Heart left ventricle (tissue), 13 donors: Measurements from ENCODE around the gene ZBTB25.

ENCODE experiments used
- CTCF ChIP-seq, 12 donors: fragments of 200-600 bp; sonication (generic) in 4 of 12; IDR thresholded peaks; one replicate each; pipeline versions ENCODE4 v1.5.0 to v1.8.0; 2018 to 2022; ENCODE audit warnings: antibody characterized with exemption in 12 of 12, mild to moderate bottlenecking in 5 of 12
- POLR2A ChIP-seq, 2 donors: fragments of 450-650 bp; IDR thresholded peaks; one replicate each; pipeline ENCODE4 v1.6.1; 2017; ENCODE audit warnings: antibody characterized with exemption in 2 of 2, mild to moderate bottlenecking in 2 of 2, moderate library complexity in 2 of 2
- donor health status: ischemic (EF 13 %, LVEDD 7.1; RV severe dilation, severe dysfunction).
- donor health status: DM: no; HTN: yes; CAD: no.
- donor health status: DM: no; HTN: no; CAD: no.
- donor health status: ischemic (EF 25% LVEDD 6.9; RV normal size, moderate dysfunction).
- donor health status: ischemic (EF 25% LVEDD 5.7; RV mildly dilated, moderate dysfunction).
- donor health status: ischemic (EF 35%, LVEDD 5.7; RV mildly dilated, moderate dysfunction).
- donor health status: nonischemic (EF 11% LVEDD 7.7; RV severe dilation, severe dysfunction).
- donor health status: DM: yes; HTN: yes; CAD: no.
- donor health status: PGD.
- donor health status: ischemic (EF 29% LVEDD 5.4; RV normal size, mild dysfunction).
- donor health status: nonischemic (EF 23%, LVEDD 6.1; RV moderate dilation, normal function).

DNA sequence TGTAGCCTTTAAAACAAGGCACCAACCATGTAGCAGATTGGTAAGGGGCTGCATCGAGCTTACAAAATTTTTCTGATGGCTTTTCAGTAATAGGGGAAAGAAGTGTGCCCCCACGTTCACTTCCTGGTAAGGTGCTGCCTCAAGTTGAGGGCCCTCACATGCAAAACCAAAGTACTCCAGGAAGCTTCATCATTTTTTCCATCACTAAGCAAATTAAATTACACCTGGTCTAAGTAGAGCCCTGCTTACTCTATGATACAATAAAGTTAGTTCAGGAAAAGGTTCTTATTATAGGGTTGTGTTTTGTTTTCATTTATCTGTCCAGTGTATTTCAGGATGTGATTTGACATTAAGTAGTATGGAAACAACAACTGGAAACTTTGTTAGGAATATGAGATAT lies 53.4 kb downstream of the ZBTB25 start:
- TF ChIP-seq CTCF (IDR thresholded peaks at IDR 0.05) (no peak), POLR2A (IDR thresholded peaks at IDR 0.05) (no peak)
